ENCODE data around the gene GFPT1. TPM values are rescaled to one million over a fixed set of nuclear protein-coding genes. Genes with fewer than 3 reads are reported as not detected.

The GFPT1 gene
- total and polyA plus RNA-seq, 4 donors, result 14.7 to 42.6 (median 18.1) TPM

- Histone ChIP-seq H3K27me3 (ENCODE audit: control insufficient read depth in 4 of 4, insufficient read depth in 4 of 4, low read length in 3 of 4) (peaks cover 0 to 7% (median 0%) of the 10 kb centered on the region in 4 donors), H3K4me3 (ENCODE audit: low read depth in 1 of 3, low read length in 3 of 3) (no peak overlapping the region), H3K27ac (ENCODE audit: low read depth in 1 of 2, low read length in 2 of 2) (no peak overlapping the region), H3K9ac (ENCODE audit: low read depth in 1 of 2, low read length in 2 of 2) (no peak overlapping the region), H3K4me1 (ENCODE audit: control insufficient read depth in 4 of 4, insufficient read depth in 4 of 4, low read length in 3 of 4) (no peaks in the 10 kb centered on the region), H3K36me3 (ENCODE audit: control insufficient read depth in 4 of 4, insufficient read depth in 3 of 4, low read depth in 1 of 4, low read length in 3 of 4) (no peaks in the 10 kb centered on the region), H3K9me3 (ENCODE audit: control insufficient read depth in 4 of 4, low read length in 3 of 4) (no peaks in the 10 kb centered on the region)
- no peak for DNase-seq (ENCODE audit: low spot score)
- WGBS, result 62% methylated on average over 9 of the region's 9 CpGs
- TF ChIP-seq HNF4A (conservative IDR thresholded peaks at IDR 0.05), result no peak
- TF ChIP-seq GABPA (IDR thresholded peaks at IDR 0.05 in 1 of 2, conservative IDR thresholded peaks at IDR 0.05 in 1 of 2), result no peak
- TF ChIP-seq HNF4G (IDR thresholded peaks at IDR 0.05), result no peak
- TF ChIP-seq RAD21 (IDR thresholded peaks at IDR 0.05), result no peak
- no peak for TF ChIP-seq ATF3 (IDR thresholded peaks at IDR 0.05)
- TF ChIP-seq JUND (IDR thresholded peaks at IDR 0.05), result no peak
- no peak for TF ChIP-seq CTCF (IDR thresholded peaks at IDR 0.05; ENCODE audit: low read depth, low read length, missing input control)
- no peak for TF ChIP-seq ZBTB33 (IDR thresholded peaks at IDR 0.05)
- TF ChIP-seq REST (IDR thresholded peaks at IDR 0.05), result no peak
- TF ChIP-seq MAX (IDR thresholded peaks at IDR 0.05), result no peak
- no peak for TF ChIP-seq EGR1 (IDR thresholded peaks at IDR 0.05; ENCODE audit: low read depth in 2 of 2)
- no peak for TF ChIP-seq SP1 (IDR thresholded peaks at IDR 0.05)
- TF ChIP-seq NR2F2 (IDR thresholded peaks at IDR 0.05), result no peak
- TF ChIP-seq FOXA1 (IDR thresholded peaks at IDR 0.05), result no peak
- no peak for TF ChIP-seq FOXA2 (IDR thresholded peaks at IDR 0.05)
- no peak for TF ChIP-seq YY1 (IDR thresholded peaks at IDR 0.05)
- no peak for TF ChIP-seq TAF1 (conservative IDR thresholded peaks at IDR 0.05)
Observed at GRCh38 chr2:69279931-69280681, 106.9 kb downstream of the GFPT1 start.

Data from liver (tissue), 9 donors.